Liver (tissue), 3 donors: Measurements from ENCODE around the gene ADAM19.

Experiments
- EGR1 ChIP-seq, 2 donors: IDR thresholded peaks; 2 replicates each; pipeline ENCODE4 v1.6.1; 2016 to 2018; ENCODE audit warnings: antibody characterized with exemption in 2 of 2, low read depth in 2 of 2
- GABPA ChIP-seq, 2 donors: IDR thresholded peaks in 1 of 2; conservative IDR thresholded peaks in 1 of 2; 2 replicates each; pipeline ENCODE4 v1.6.1; 2016; ENCODE audit warnings: antibody characterized with exemption in 2 of 2, mild to moderate bottlenecking in 1 of 2, moderate library complexity in 1 of 2
- HNF4G ChIP-seq: IDR thresholded peaks from 2 replicates; pipeline ENCODE4 v1.6.1; 2016; ENCODE audit warnings: antibody characterized with exemption
- JUND ChIP-seq, 2 donors: IDR thresholded peaks; 2 replicates each; pipeline ENCODE4 v1.6.1; 2016; ENCODE audit warnings: antibody characterized with exemption in 2 of 2
- NR2F2 ChIP-seq: IDR thresholded peaks from 2 replicates; pipeline ENCODE4 v1.6.1; 2016; ENCODE audit warnings: antibody characterized with exemption
- SP1 ChIP-seq: IDR thresholded peaks from 2 replicates; pipeline ENCODE4 v1.6.1; 2018; ENCODE audit warnings: antibody characterized with exemption, mild to moderate bottlenecking
- TAF1 ChIP-seq: conservative IDR thresholded peaks from 2 replicates; pipeline ENCODE4 v1.6.1; 2016; ENCODE audit warnings: antibody characterized with exemption, mild to moderate bottlenecking
- TF ChIP-seq, protein P1 (sequence below): fragments of 150-350 bp; IDR thresholded peaks from 2 replicates; pipeline ENCODE4 v1.5.1; 2017; ENCODE audit warnings: improper control_type of control experiment, low read depth, low read length; ENCODE audit not compliant: missing input control
- TF ChIP-seq, protein P2 (sequence below): IDR thresholded peaks from 2 replicates; pipeline ENCODE4 v1.6.1; 2016; ENCODE audit warnings: antibody characterized with exemption, mild to moderate bottlenecking
- TF ChIP-seq, protein P3 (sequence below): IDR thresholded peaks from 2 replicates; pipeline ENCODE4 v1.6.1; 2016; ENCODE audit warnings: antibody characterized with exemption
- donor health status: healthy.
- donor health status: healthy.

DNA sequence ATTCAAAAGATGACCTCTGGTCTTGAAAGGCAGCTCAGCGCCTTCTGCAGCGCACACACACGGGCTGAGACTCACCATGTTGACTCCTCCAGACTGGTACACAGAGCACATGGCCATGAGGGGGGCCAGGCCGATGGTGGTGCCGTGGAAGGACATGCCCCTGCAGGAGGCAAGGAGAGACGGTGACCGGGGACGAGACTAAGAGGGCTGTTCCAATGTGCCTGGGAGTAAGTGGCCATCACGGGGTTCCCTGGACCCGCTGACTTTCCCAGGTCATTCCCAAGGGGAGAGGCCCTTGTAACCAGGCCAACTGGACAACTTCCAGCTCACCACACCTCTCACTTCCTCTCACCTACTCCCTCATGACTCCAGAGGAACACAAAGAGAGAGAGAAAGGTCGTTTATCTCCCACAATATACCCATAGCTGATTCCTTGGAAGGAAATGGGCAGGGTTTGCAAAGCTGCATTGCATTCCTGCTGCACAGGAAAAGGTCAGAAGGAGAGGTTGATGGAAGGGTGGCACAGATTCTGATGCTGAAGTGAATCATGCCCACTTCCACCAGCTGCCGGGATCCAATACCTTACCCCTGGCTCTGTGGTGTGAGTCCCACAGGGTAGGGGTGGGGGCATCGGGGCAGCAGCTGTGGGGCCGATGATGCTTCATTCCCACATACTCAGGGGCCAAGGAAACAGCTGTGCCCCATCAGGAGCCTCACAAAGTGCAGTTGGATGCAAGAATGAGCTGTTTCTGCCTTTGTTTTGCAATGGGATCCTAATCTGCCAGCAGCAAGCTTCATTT is 68.4 kb downstream of the ADAM19 start:
- TF ChIP-seq GABPA (IDR thresholded peaks at IDR 0.05 in 1 of 2, conservative IDR thresholded peaks at IDR 0.05 in 1 of 2) (no peak), EGR1 (IDR thresholded peaks at IDR 0.05; ENCODE audit: low read depth in 2 of 2) (no peak), JUND (IDR thresholded peaks at IDR 0.05) (no peak), TAF1 (no peak), NR2F2 (no peak), SP1 (no peak), HNF4G (no peak)
- TF ChIP-seq, protein P1, sequence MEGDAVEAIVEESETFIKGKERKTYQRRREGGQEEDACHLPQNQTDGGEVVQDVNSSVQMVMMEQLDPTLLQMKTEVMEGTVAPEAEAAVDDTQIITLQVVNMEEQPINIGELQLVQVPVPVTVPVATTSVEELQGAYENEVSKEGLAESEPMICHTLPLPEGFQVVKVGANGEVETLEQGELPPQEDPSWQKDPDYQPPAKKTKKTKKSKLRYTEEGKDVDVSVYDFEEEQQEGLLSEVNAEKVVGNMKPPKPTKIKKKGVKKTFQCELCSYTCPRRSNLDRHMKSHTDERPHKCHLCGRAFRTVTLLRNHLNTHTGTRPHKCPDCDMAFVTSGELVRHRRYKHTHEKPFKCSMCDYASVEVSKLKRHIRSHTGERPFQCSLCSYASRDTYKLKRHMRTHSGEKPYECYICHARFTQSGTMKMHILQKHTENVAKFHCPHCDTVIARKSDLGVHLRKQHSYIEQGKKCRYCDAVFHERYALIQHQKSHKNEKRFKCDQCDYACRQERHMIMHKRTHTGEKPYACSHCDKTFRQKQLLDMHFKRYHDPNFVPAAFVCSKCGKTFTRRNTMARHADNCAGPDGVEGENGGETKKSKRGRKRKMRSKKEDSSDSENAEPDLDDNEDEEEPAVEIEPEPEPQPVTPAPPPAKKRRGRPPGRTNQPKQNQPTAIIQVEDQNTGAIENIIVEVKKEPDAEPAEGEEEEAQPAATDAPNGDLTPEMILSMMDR = no peak
- TF ChIP-seq, protein P2, sequence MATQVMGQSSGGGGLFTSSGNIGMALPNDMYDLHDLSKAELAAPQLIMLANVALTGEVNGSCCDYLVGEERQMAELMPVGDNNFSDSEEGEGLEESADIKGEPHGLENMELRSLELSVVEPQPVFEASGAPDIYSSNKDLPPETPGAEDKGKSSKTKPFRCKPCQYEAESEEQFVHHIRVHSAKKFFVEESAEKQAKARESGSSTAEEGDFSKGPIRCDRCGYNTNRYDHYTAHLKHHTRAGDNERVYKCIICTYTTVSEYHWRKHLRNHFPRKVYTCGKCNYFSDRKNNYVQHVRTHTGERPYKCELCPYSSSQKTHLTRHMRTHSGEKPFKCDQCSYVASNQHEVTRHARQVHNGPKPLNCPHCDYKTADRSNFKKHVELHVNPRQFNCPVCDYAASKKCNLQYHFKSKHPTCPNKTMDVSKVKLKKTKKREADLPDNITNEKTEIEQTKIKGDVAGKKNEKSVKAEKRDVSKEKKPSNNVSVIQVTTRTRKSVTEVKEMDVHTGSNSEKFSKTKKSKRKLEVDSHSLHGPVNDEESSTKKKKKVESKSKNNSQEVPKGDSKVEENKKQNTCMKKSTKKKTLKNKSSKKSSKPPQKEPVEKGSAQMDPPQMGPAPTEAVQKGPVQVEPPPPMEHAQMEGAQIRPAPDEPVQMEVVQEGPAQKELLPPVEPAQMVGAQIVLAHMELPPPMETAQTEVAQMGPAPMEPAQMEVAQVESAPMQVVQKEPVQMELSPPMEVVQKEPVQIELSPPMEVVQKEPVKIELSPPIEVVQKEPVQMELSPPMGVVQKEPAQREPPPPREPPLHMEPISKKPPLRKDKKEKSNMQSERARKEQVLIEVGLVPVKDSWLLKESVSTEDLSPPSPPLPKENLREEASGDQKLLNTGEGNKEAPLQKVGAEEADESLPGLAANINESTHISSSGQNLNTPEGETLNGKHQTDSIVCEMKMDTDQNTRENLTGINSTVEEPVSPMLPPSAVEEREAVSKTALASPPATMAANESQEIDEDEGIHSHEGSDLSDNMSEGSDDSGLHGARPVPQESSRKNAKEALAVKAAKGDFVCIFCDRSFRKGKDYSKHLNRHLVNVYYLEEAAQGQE = no peak
- TF ChIP-seq, protein P3, sequence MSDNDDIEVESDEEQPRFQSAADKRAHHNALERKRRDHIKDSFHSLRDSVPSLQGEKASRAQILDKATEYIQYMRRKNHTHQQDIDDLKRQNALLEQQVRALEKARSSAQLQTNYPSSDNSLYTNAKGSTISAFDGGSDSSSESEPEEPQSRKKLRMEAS = no peak
